ENCODE results near the gene PMPCB. TPM values are rescaled to one million over a fixed set of nuclear protein-coding genes. Genes with fewer than 3 reads are reported as not detected.

Gene PMPCB
- total RNA-seq, 1 donor from 2014 or later: 47.6 TPM

GRCh38 chr7:103307503-103308231 lies 10.4 kb downstream of the PMPCB start:
- H3K27ac Mint-ChIP-seq (ENCODE audit: unreplicated experiment): no peak overlapping the region

GRCh38 chr7:103314852-103315251 lies 17.6 kb downstream of the PMPCB start:
- TF ChIP-seq EZH2 (IDR thresholded peaks at IDR 0.05; ENCODE audit: insufficient read depth, low read length): no peak
- TF ChIP-seq CTCF (IDR thresholded peaks at IDR 0.05; ENCODE audit: insufficient read depth, low read depth, low read length): no peak
- H2AFZ ChIP-seq (ENCODE audit: low read depth, low read length): no peak overlapping the region
- peaks cover 7% of the 10 kb centered on the region for H3K36me3 Mint-ChIP-seq (ENCODE audit: low read depth, unreplicated experiment)
- no peaks in the 10 kb centered on the region for H3K4me1 Mint-ChIP-seq (ENCODE audit: low read depth, unreplicated experiment)
- H3K4me3 ChIP-seq (ENCODE audit: insufficient read depth, low read depth, low read length): no peak overlapping the region
- no peaks in the 10 kb centered on the region for H3K4me1 ChIP-seq (ENCODE audit: insufficient read depth, low read length)
- H3K4me2 ChIP-seq (ENCODE audit: low read length): no peak overlapping the region
- no peak overlapping the region for H3K27ac Mint-ChIP-seq (ENCODE audit: unreplicated experiment)
- peaks cover 85% of the 10 kb centered on the region for H3K36me3 ChIP-seq (ENCODE audit: insufficient read depth, low read length)
- H3K9ac ChIP-seq (ENCODE audit: low read length): no peak overlapping the region
- H3K27me3 ChIP-seq (ENCODE audit: insufficient read depth, low read length): no peaks in the 10 kb centered on the region
- no peaks in the 10 kb centered on the region for H4K20me1 ChIP-seq (ENCODE audit: insufficient read depth, low read length)
- H3K27ac ChIP-seq (ENCODE audit: low read depth, low read length): no peak overlapping the region
- no peaks in the 10 kb centered on the region for H3K27me3 Mint-ChIP-seq (ENCODE audit: low read depth, unreplicated experiment)
- DNase-seq (ENCODE audit: low read depth) (no peak), FAIRE-seq (peak; percentile 29)
- H3K4me3 Mint-ChIP-seq (ENCODE audit: unreplicated experiment): no peak overlapping the region
- no peaks in the 10 kb centered on the region for H3K9me3 ChIP-seq (ENCODE audit: insufficient read depth, low read depth, low read length)
- H3K9me3 Mint-ChIP-seq (ENCODE audit: unreplicated experiment): no peaks in the 10 kb centered on the region
- H3K79me2 ChIP-seq (ENCODE audit: insufficient read depth, low read length): no peaks in the 10 kb centered on the region

More at GRCh38 chr7:103307503-103308231, 10.4 kb downstream of the PMPCB start:
- Histone ChIP-seq H4K20me1 (ENCODE audit: insufficient read depth, low read length) (peaks cover 4% of the 10 kb centered on the region), H3K36me3 (ENCODE audit: insufficient read depth, low read length) (peaks cover 70% of the 10 kb centered on the region), H3K9me3 (ENCODE audit: insufficient read depth, low read depth, low read length) (no peaks in the 10 kb centered on the region), H3K4me2 (ENCODE audit: low read length) (no peak overlapping the region), H3K4me3 (ENCODE audit: insufficient read depth, low read depth, low read length) (no peak overlapping the region), H3K4me1 (ENCODE audit: insufficient read depth, low read length) (no peaks in the 10 kb centered on the region), H3K27ac (ENCODE audit: low read depth, low read length) (no peak overlapping the region), H2AFZ (ENCODE audit: low read depth, low read length) (no peak overlapping the region), H3K79me2 (ENCODE audit: insufficient read depth, low read length) (peaks cover 22% of the 10 kb centered on the region), H3K27me3 (ENCODE audit: insufficient read depth, low read length) (no peaks in the 10 kb centered on the region), H3K9ac (ENCODE audit: low read length) (no peak overlapping the region)
- H3K36me3 Mint-ChIP-seq (ENCODE audit: low read depth, unreplicated experiment): peaks cover 24% of the 10 kb centered on the region
- H3K4me3 Mint-ChIP-seq (ENCODE audit: unreplicated experiment): no peak overlapping the region
- H3K27me3 Mint-ChIP-seq (ENCODE audit: low read depth, unreplicated experiment): no peaks in the 10 kb centered on the region
- no peaks in the 10 kb centered on the region for H3K9me3 Mint-ChIP-seq (ENCODE audit: unreplicated experiment)
- TF ChIP-seq EZH2 (IDR thresholded peaks at IDR 0.05; ENCODE audit: insufficient read depth, low read length): no peak
- no peak for TF ChIP-seq CTCF (IDR thresholded peaks at IDR 0.05; ENCODE audit: insufficient read depth, low read depth, low read length)
- peaks cover 1% of the 10 kb centered on the region for H3K4me1 Mint-ChIP-seq (ENCODE audit: low read depth, unreplicated experiment)
- no peak for FAIRE-seq
- DNase-seq (ENCODE audit: low read depth): no peak

GRCh38 chr7:103316380-103316941 lies 19.2 kb downstream of the PMPCB start:
- no peak overlapping the region for H2AFZ ChIP-seq (ENCODE audit: low read depth, low read length)
- no peaks in the 10 kb centered on the region for H4K20me1 ChIP-seq (ENCODE audit: insufficient read depth, low read length)
- peaks cover 7% of the 10 kb centered on the region for H3K36me3 Mint-ChIP-seq (ENCODE audit: low read depth, unreplicated experiment)
- no peaks in the 10 kb centered on the region for H3K27me3 Mint-ChIP-seq (ENCODE audit: low read depth, unreplicated experiment)
- TF ChIP-seq EZH2 (IDR thresholded peaks at IDR 0.05; ENCODE audit: insufficient read depth, low read length) (no peak), CTCF (IDR thresholded peaks at IDR 0.05; ENCODE audit: insufficient read depth, low read depth, low read length) (no peak)
- no peak overlapping the region for H3K4me3 ChIP-seq (ENCODE audit: insufficient read depth, low read depth, low read length)
- peaks cover 76% of the 10 kb centered on the region for H3K36me3 ChIP-seq (ENCODE audit: insufficient read depth, low read length)
- DNase-seq (ENCODE audit: low read depth): no peak
- no peak overlapping the region for H3K9ac ChIP-seq (ENCODE audit: low read length)
- FAIRE-seq: no peak
- no peaks in the 10 kb centered on the region for H3K9me3 ChIP-seq (ENCODE audit: insufficient read depth, low read depth, low read length)
- H3K9me3 Mint-ChIP-seq (ENCODE audit: unreplicated experiment): no peaks in the 10 kb centered on the region
- no peaks in the 10 kb centered on the region for H3K4me1 Mint-ChIP-seq (ENCODE audit: low read depth, unreplicated experiment)
- H3K27ac ChIP-seq (ENCODE audit: low read depth, low read length): no peak overlapping the region
- no peak overlapping the region for H3K4me2 ChIP-seq (ENCODE audit: low read length)
- no peak overlapping the region for H3K4me3 Mint-ChIP-seq (ENCODE audit: unreplicated experiment)
- no peaks in the 10 kb centered on the region for H3K27me3 ChIP-seq (ENCODE audit: insufficient read depth, low read length)
- H3K27ac Mint-ChIP-seq (ENCODE audit: unreplicated experiment): no peak overlapping the region
- H3K4me1 ChIP-seq (ENCODE audit: insufficient read depth, low read length): no peaks in the 10 kb centered on the region
- no peaks in the 10 kb centered on the region for H3K79me2 ChIP-seq (ENCODE audit: insufficient read depth, low read length)
